ENCODE data around the gene OR51B2.

The OR51B2 gene

GRCh38 chr11:5284637-5285036 is 39.5 kb downstream of the OR51B2 start:
- DNase-seq (ENCODE audit: low read depth in 2 of 2, low spot score in 1 of 2), result no peak

- DNase-seq (ENCODE audit: low read depth in 2 of 2, low spot score in 1 of 2), result no peak
Measured at GRCh38 chr11:5283882-5284281, 40.2 kb downstream of the OR51B2 start.

DNA sequence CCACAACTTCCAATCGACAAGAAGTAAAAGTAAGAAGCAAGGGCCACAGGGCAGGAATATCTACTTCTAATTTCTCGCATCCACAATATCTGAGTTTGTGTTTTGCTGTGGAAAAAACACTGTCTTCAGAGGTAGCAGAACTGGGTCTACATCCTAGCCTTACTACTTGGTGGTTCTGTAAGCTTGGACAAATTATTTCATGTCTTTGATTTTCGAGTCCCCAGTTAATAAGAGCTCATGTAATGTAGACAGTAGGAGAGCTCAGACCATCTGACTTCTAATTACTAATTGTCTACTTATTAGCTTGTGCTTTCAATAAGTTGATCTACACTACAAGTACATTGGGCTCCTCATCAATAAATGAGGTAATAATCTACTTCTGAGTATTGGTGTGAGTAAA is 41.0 kb downstream of the OR51B2 start:
- no peak for DNase-seq (ENCODE audit: low read depth in 2 of 2, low spot score in 1 of 2)

DNA sequence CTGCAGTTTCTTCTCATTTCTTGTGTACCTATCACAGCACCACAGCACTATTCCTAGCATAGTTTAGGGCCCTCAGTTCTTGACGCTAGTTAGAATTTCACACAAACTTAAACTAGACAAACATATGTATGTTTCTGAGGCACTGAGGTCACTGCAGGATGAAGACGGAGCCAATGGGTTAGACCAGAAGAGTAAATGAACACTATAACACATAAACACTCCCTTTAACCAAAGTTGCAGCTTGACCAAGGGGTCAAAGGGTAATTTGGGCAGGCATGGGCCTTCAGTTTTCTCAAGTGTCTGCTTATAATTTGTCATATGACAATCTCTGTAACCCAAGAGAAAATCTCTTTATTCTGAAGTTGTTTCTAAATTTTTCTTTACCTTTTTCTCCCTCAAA is 41.5 kb downstream of the OR51B2 start:
- no peak for DNase-seq (ENCODE audit: low read depth in 2 of 2, low spot score in 1 of 2)

DNA sequence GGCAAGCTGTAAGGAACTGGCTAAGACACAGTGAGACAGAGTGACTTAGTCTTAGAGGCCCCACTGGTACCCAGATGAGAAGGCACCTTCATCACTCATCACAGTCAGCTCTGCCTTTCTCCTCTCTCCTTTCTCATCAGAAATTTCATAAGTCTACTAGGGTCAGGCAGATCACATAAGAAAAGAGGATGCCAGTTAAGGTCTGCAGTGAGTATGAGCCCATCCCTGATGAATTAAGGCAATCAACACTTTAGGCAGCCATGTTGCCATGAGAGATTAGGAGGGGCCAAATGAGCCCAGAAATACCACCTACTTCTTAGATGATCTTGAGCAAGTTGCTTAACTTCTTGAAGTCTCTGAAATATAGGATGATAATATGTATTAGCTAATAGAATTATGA is 42.5 kb downstream of the OR51B2 start:
- no peak for DNase-seq (ENCODE audit: low read depth in 2 of 2, low spot score in 1 of 2)

DNA sequence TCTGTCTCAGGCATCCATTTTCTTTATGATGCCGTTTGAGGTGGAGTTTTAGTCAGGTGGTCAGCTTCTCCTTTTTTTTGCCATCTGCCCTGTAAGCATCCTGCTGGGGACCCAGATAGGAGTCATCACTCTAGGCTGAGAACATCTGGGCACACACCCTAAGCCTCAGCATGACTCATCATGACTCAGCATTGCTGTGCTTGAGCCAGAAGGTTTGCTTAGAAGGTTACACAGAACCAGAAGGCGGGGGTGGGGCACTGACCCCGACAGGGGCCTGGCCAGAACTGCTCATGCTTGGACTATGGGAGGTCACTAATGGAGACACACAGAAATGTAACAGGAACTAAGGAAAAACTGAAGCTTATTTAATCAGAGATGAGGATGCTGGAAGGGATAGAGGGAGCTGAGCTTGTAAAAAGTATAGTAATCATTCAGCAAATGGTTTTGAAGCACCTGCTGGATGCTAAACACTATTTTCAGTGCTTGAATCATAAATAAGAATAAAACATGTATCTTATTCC is 43.5 kb downstream of the OR51B2 start:
- no peak for DNase-seq (ENCODE audit: low read depth in 2 of 2, low spot score in 1 of 2)

- DNase-seq (ENCODE audit: low read depth in 2 of 2, low spot score in 1 of 2), result no peak
Measured at GRCh38 chr11:5279471-5280090, 44.5 kb downstream of the OR51B2 start.

DNA sequence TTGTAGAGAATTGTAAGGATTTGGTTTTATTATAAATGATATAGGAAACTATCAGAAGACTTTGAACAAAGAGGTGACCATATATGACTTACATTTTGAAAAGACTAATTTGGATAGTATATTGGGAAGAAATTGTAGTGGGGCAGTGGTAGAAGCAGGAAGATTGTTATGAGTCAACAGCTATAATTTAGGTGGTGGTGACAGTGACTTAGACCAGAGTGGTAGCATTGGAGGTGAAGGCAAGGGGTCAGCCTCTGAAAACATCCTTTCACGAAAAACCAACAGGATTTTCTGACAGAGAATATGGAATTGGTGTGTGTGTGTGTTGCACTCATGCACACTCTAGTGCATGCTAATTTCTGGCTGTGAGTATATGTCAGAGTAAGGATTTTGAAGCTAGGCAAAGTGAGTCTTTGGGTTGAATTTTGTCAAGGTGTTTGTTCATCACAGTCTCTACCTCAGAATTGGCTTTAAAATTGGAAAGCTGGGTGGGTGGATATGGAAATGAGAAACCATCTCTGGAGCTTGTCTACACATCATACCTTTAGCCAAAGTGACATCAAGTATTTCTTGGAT is 46.2 kb downstream of the OR51B2 start:
- DNase-seq (ENCODE audit: low read depth in 2 of 2, low spot score in 1 of 2), result no peak

- no peak for DNase-seq (ENCODE audit: low read depth in 2 of 2, low spot score in 1 of 2)
Measured at GRCh38 chr11:5276697-5277096, 47.4 kb downstream of the OR51B2 start.

DNA sequence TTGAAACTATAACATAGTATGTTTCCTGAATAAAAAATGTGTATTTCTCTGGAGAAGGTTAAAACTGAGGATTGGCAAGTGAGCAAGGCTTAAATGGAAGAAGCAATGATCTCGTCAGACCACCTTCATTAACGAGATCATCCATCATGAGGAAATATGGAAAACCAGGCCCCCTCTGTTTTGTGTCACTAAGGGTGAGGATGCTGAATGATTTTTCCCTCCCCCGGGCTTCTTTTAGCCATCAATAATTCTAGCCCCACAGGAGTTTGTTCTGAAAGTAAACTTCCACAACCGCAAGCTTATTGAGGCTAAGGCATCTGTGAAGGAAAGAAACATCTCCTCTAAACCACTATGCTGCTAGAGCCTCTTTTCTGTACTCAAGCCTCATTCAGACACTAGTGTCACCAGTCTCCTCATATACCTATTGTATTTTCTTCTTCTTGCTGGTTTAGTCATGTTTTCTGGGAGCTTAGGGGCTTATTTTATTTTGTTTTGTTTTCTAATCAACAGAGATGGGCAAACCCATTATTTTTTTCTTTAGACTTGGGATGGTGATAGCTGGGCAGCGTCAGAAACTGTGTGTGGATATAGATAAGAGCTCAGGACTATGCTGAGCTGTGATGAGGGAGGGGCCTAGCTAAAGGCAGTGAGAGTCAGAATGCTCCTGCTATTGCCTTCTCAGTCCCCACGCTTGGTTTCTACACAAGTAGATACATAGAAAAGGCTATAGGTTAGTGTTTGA is 48.6 kb downstream of the OR51B2 start:
- no peak for DNase-seq (ENCODE audit: low read depth in 2 of 2, low spot score in 1 of 2)

- no peak for DNase-seq (ENCODE audit: low read depth in 2 of 2, low spot score in 1 of 2)
Measured at GRCh38 chr11:5274395-5274794, 49.7 kb downstream of the OR51B2 start.

Data from stimulated activated CD8-positive, alpha-beta memory T cell treated with anti-CD3 and anti-CD28 coated beads, Interleukin-4, amount 100 ng/mL, for 4 hours (primary cell).